Stimulated activated CD4-positive, alpha-beta T cell treated with anti-CD3 and anti-CD28 coated beads, Interleukin-12 subunit alpha, Interleukin-12 subunit beta, amount 100 ng/mL, for 4 hours (primary cell): ENCODE results near the gene MYL7.

Experiments
- DNase-seq: peaks from one replicate; pipeline ENCODE4 v3.0.0-alpha.2; 2020

Gene MYL7

DNA sequence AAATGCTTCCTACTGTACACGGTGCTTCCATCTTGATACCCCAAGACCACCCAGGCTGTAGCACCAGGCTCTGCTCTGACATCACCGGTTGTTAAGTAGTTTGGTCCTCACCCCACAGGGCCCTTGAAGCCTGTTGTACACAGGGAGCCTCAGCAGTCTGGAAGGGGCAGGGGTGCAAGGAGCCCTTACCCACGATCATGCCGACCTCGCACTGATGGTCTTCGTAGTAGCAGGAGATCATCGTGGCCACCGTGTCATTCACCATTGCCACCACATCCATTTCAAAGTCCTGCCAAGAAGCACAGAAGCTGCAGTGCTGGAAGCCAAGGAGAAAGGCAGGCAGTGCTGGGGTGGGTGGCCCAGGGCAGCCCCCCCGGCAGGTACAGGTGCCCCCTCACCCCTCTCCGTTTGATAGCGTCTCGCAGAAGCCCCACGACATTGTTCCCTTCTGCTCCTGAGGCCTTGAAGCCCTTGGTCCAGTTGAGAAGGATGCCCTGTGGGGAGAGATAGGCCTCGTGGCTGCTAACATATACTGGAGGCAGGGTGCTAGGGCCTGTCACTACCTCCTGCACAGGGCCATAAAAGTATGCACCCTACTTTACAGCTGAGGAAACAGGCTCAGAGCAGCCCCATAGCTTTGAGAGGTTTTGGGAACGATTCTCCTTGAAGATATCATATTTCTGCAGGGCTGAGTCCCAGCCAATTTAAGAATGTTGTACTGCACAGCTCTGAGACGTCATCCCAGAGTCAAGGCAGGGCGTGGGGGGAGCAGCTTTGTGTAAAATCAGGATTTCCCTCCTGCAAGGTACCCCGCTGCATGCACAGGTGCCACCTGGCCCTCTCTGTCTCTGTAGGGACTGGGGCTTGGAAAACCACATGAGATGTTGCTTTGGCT is 8.7 kb upstream of the MYL7 start:
- no peak for DNase-seq

DNA sequence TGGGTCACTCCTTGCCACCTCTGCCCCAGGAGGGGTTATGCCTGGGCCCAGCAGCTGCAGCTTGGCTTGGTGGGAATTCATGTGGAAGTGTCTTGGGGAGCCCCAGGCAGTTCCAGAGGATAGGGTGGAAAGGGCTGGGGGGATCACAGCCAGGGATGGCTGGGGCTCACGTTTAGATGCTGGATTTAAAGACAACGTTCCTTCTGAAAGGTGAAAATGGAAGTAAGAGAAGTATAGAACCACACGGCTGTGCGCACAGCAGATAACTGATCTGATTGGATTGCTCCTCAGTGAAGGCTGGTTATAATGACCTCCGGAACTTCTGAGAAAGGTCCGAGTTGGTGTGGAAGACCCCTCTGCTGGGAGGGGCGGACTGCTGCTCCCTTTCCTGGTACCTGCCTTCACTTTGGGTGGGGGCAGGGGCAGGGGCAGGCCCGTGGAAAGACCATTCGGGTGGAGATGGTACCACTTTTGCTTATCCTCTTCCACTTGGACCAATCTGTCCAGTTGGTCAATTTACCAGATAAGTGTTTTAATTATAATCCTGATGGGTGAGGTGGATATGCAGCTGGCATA is 7.9 kb upstream of the MYL7 start:
- no peak for DNase-seq

DNA sequence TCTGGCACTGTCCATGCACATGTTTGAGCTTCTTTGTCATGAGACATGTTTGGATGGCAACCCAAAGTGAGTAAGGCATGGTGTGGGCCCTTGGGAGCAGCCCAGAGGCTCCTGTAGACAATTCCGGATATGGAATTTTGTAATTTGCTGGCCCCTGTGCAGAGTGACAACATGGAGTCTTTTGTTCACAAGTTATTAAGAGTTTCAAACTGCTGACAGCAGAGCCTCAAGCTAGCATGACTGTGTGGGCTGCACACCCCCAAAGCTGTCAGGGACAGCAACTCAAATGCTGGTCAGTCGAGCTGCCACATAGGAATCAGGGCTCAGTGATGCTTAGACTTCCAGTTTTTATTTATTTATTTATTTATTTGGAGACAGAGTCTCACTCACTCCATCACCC is 7.0 kb upstream of the MYL7 start:
- DNase-seq: no peak

DNA sequence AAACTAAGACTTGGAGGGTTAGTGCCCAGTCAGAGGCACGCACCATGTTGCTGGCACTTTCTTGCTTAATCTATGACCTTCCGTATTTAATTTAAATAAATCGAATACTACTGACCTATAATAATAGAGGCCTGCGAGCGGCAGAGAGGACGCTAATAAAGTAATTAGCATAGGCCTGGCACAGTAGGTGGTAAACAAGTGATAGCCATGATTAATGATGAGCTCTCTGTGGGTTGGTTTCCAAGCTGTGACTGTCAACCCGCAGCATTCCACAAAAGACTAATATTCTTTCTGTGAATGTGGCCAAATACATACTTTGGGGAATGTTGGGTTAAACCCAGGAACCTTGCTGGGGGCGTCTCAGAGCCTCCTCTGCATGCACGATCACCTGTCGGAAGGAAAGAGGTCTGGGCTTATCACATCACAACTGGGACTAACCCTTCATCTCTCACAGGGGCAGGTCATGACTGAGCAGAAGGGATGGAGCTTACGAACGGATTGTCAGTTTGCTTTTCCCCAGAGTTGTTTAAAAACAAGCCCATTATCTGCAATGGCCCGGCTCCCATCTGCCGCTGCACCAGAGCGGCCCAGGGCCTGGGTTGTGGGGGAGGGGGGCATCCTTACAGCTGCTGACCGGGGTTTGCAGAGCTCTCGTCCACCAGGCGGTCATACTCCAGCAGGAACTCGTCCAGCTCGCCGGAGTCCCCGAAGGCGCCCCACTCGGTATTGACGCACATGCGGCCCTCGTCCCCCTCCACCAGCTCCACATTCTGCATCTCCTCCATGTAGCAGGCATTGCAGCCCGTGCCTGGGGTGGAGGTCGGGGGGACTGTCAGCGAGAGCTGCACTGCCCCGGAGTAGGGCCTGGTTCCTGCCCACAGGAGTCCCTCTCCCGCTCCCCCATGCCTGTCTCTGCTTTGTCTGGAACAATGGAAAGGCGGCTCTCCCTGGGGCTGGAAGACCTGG is 6.2 kb upstream of the MYL7 start:
- no peak for DNase-seq

DNA sequence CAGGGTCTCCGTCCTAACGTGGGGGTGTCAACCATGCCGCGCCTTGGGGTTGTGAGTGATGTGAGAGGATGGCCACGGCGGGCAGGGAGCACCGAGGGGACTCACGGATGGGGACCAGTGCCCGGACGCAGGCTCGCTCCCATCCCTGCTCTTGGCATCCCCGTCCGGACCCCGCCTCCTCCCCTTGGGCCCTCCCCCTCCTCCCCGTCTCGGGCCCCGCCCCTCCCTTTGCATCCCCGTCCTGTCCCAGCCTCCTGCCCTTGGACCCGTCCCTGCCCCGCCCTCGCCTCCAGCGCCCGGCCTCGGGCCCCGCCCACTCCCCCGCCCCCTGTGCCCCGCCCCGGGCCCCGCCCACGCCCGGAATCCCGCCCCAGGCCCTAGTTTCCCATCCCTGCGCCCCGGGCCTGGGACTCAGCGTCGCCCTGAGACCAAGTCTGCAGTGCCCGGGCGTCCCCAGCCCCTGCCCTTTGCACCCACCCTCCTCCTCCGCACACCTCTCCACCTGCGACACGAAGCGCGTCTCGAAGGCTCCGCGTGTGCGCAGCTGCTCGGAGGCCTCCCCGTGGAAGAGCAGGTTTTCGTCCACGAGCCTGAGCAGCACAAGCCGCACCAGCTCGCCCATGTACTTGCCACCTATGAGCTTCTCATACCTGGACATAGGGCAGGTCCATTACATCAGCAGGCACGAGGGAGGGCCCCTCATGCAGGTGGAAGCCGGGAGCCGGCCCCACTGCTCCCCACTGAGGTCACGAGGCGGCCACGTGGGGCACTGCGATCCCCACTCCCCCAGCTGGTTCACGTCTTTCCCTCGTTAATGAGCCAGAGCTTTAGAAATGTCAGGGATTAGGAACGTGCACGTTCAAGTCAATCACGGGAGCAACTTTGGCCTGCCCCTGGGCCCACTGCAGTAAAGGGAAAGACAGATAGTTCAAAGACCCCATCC is 5.1 kb upstream of the MYL7 start:
- peak; percentile 67 for DNase-seq

GRCh38 chr7:44145479-44145968 is 4.4 kb upstream of the MYL7 start:
- DNase-seq: peak; percentile 53

DNA sequence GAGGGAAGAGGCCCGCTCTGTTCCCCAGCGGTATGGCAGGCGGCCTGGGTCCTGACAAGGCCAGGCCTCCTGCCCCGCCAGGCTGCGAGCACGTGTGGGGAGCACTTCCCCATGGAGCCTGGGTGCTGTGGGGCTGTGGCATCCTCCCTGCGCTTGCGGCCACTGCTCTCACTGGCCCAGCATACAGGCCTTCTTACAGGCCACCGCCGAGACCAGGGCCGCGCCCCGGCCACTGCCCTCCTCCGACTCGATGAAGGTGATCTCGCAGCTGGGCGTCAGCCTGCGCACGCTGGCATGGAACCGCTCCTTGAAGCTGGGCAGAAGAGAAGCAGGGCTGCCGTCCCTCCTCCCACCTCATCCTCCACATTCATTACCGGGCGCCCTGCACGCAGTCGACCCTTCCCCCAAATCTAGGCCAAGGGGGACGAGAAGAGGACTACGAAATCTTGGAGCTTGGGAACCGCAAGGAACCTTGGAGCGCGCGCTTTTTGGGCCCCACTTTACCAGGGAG is 3.9 kb upstream of the MYL7 start:
- no peak for DNase-seq

DNA sequence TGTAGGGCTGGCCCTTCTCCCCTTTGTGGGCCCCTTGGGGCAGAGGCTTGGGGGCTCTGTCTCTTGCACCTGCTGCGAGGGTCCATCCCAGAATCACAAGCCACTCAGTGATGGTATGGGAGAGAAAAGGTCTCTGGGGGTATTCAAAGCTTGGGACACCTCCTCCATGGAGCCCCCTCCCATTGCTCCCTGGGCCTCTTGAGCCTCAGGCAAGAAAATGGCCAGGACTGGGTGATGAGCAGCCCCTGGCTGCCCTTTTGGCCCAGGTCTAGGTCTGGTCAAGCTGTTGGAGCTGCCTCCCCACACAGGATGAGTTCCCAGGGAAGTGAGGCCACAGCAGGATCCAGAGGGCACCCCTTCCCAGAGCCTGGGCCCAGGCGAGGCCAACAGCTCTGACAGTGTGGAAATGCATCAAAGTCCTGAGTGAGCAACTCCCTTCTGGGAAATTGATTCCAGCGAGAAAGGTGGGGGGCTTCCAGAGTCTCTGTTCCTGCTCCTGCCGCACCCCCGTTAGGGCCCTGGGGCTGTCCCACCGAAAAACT is 3.4 kb upstream of the MYL7 start:
- DNase-seq: no peak

- DNase-seq: no peak
Measured at GRCh38 chr7:44143646-44144250, 2.6 kb upstream of the MYL7 start.

DNA sequence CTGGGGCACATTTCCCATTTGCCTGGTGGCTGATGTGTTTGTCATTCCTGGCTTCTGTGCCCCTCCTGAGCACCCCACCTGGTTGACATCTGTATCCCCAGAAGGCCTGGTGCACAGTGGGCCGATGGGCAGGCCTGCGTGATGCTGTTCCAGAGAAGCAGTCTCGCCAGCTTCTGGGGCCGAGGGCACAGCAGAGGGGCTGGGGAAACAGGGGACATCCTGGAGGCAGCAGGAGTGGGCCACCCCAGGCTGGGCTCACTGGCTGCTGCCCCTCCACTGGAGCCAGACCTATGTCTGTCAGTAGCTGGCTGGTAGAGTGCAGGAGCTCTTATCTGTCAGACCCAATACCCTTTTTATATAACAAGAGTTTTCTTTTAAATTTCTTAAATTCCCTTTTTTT is 896 bp upstream of the MYL7 start:
- no peak for DNase-seq

- DNase-seq: no peak
Measured at GRCh38 chr7:44140341-44140740, 791 bp downstream of the MYL7 start.

GRCh38 chr7:44139311-44140010 is 1.7 kb downstream of the MYL7 start:
- no peak for DNase-seq

DNA sequence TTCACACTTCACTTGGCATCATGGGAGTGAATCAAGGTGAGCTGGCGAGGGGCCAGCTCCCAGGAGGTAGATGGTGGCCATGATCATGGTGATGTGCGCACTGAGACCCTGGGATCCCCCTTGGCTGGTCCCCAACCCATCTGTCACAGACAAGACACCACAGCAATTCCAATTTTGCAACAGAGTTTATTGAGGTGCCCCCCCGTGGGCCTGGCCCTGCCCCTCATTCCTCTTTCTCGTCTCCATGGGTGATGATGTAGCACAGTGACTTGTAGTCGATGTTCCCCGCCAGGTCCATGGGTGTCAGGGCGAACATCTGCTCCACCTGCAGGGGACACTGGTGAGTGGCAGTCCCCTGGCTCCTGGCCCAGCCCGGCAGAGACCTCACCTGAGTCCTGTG is 2.4 kb downstream of the MYL7 start:
- no peak for DNase-seq

DNA sequence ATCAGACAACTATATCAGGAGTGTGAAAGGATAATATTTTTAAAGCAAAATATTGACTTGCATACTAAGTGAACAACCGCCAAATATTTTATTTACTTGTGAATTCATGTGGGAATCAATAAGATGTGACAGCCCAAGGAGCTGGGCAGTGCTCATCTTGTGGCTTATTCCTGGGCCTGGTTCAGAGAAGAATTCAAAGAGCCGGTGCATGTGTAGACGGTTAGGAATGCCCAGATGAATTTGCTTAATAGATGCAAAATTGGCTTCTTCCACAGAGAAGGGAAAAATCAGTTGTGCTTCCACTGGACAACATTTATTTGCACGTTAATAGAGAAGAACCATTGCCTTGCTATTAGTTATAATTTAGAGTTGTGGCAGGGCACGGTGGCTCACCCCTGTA is 4.4 kb downstream of the MYL7 start:
- DNase-seq: no peak

- no peak for DNase-seq
Measured at GRCh38 chr7:44134943-44135628, 6.0 kb downstream of the MYL7 start.

DNA sequence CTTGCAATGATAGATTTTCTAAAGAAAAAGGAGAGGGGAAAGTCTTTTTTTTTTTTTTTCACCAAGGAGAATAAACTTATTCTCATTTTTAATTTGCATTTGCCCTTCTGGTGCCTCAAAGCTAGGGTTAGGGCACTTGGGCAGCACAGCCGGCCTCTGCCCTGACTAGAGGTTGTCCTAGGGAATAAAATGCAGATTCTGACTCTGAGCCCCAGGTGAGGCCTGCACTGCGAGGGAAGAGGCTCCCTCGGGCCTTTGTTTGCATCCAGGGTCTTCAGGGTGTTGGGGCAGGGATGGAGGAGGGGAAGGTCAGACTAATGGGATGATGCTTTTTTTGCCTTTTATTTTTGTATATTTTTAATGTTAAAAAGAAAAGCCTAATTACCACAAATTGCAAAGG is 7.8 kb downstream of the MYL7 start:
- DNase-seq: no peak

DNA sequence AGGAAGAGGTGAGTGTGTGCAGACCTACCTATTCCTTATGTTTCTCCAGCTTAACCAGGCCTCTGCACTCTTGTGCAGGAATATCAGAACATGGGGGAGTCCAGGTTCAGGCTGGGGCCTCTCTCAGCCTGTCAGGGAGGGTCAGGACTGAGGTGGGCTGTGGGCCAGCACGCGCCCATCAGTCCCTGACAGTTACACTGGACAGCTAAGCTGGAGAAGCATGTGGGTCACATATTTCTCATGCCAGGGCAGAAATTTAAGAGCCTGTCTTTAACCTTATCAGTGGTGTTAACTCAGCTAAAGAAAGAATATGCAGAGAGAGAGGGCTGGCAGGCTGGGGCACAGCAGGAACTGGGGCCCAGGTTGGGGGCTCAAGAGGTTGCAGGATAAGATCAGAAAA is 9.1 kb downstream of the MYL7 start:
- DNase-seq: no peak

DNA sequence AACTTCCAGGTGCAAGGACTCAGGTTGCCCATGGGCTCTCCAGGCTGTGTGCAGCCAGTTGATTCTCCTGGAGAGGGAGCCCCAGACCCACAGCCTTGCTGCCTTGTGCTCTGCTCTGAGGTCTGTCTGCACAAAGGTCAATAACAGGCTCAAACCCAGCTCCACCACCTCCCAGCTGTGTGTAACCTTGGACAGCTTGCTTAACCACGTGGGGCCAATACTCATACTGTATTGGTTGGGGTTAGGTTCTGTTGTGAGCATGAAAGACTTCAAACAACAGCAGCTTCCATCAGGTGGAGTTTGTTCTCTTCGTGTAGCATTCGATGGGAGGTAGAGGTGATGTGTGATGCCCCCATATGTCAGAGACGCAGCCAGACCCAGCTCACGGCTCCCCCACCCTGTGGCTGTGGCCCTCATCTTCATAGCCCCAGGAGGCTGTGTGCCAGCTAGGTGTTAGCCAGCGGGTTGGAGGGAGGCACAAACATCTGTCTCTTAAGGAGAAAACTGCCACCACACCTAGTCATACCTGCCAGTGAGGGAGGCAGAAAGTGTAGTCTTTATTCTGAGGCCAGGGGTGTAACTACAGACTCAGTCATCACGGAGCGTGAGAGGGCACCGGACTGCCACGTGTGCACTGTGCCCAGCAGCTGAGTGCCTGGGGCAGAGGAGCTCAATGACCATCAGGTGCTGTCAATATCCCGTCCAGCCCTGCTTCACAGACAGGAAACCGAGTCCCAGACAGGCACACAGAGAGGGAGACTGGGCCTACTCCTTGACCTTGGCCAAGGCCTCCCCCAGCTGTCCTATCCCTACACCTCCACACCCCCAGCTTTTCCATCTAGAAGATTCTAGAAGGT is 9.7 kb downstream of the MYL7 start:
- no peak for DNase-seq
